Neural progenitor cell (in vitro differentiated cells): ENCODE data around the gene STAM. TPM values are rescaled to one million over a fixed set of nuclear protein-coding genes. Genes with fewer than 3 reads are reported as not detected.

Source experiments
- DNase-seq: peaks from one replicate; pipeline ENCODE4 v3.0.0-alpha.2; 2016; ENCODE audit warnings: low spot score
- H2AFZ ChIP-seq: fragments of 200-600 bp; sonication (generic); replicated peaks from 2 replicates; pipeline ENCODE4 v1.6.1; 2016; ENCODE audit warnings: antibody characterized with exemption
- H3F3A ChIP-seq: fragments of 200-600 bp; sonication (generic); 2 replicates; pipeline ENCODE4 v1.6.1; 2016; ENCODE audit warnings: antibody characterized with exemption, low read depth
- H3K27ac ChIP-seq: fragments of 200-600 bp; sonication (generic); 2 replicates; pipeline ENCODE4 v1.5.1; 2016; ENCODE audit warnings: mild to moderate bottlenecking
- H3K27me3 ChIP-seq: fragments of 200-600 bp; sonication (generic); 2 replicates; pipeline ENCODE4 v1.6.1; 2016; ENCODE audit warnings: mild to moderate bottlenecking, moderate library complexity
- H3K36me3 ChIP-seq: fragments of 200-600 bp; sonication (generic); 2 replicates; pipeline ENCODE4 v1.5.1; 2016
- H3K4me1 ChIP-seq: fragments of 200-600 bp; sonication (generic); 2 replicates; pipeline ENCODE4 v1.6.1; 2016; ENCODE audit warnings: mixed run types
- H3K4me2 ChIP-seq: fragments of 200-600 bp; sonication (generic); 2 replicates; pipeline ENCODE4 v1.6.1; 2016
- H3K4me3 ChIP-seq: fragments of 200-600 bp; sonication (generic); 2 replicates; pipeline ENCODE4 v1.5.1; 2016
- H3K79me2 ChIP-seq: fragments of 200-600 bp; sonication (generic); 2 replicates; pipeline ENCODE4 v1.6.1; 2016; ENCODE audit warnings: low read depth
- H3K9ac ChIP-seq: fragments of 200-600 bp; sonication (generic); 2 replicates; pipeline ENCODE4 v1.6.1; 2016
- H3K9me3 ChIP-seq: fragments of 200-600 bp; sonication (generic); 2 replicates; pipeline ENCODE4 v1.5.1; 2016; ENCODE audit warnings: low read depth
- H4K20me1 ChIP-seq: fragments of 200-600 bp; sonication (generic); 2 replicates; pipeline ENCODE4 v1.6.1; 2016; ENCODE audit warnings: low read depth
- H3K27ac Mint-ChIP-seq: 3 replicates; pipeline ENCODE4 v1.8.0; 2021; ENCODE audit warnings: mixed read lengths
- H3K27me3 Mint-ChIP-seq: 2 replicates; pipeline ENCODE4 v1.8.0; 2022; ENCODE audit warnings: low read depth, mild to moderate bottlenecking, inconsistent platforms, moderate library complexity, mixed read lengths; ENCODE audit not compliant: insufficient read depth
- H3K36me3 Mint-ChIP-seq: 3 replicates; pipeline ENCODE4 v1.8.0; 2021; ENCODE audit warnings: mixed read lengths
- H3K4me1 Mint-ChIP-seq: 3 replicates; pipeline ENCODE4 v1.8.0; 2021; ENCODE audit warnings: mixed read lengths
- H3K4me3 Mint-ChIP-seq: 3 replicates; pipeline ENCODE4 v1.8.0; 2021; ENCODE audit warnings: mild to moderate bottlenecking, moderate library complexity, mixed read lengths
- H3K9me3 Mint-ChIP-seq: 3 replicates; pipeline ENCODE4 v1.8.0; 2020; ENCODE audit warnings: mixed read lengths
- CTCF ChIP-seq: fragments of 200-600 bp; sonication (generic); IDR thresholded peaks from 2 replicates; pipeline ENCODE4 v1.5.1; 2017; ENCODE audit warnings: antibody characterized with exemption, mild to moderate bottlenecking
- EZH2 ChIP-seq: fragments of 200-600 bp; sonication (generic); IDR thresholded peaks from 2 replicates; pipeline ENCODE4 v1.6.1; 2017; ENCODE audit warnings: antibody characterized with exemption, mild to moderate bottlenecking, moderate library complexity
- EZH2phosphoT487 ChIP-seq: fragments of 200-600 bp; sonication (generic); IDR thresholded peaks from 2 replicates; pipeline ENCODE4 v1.6.1; 2017; ENCODE audit warnings: antibody characterized with exemption
- total RNA-seq: library from RNA; depleted of rRNA; stranded (reverse); fragments of >200 nt; gene quantifications from 2 replicates; pipeline ENCODE4 v1.2.3, GENCODE V29; 2015; ENCODE audit warnings: low replicate concordance

STAM gene
- total RNA-seq, 1 donor from 2014 or later: 43.2 TPM

- Histone ChIP-seq H4K20me1 (peaks cover 14% of the 10 kb centered on the region), H3K9ac (peak overlapping the region; percentile 98), H3K27ac (peak overlapping the region; percentile 99), H3K27me3 (no peaks in the 10 kb centered on the region), H2AFZ (peak overlapping the region; percentile 88), H3K79me2 (peaks cover 72% of the 10 kb centered on the region), H3K4me2 (peak overlapping the region; percentile 91), H3K4me1 (peaks cover 21% of the 10 kb centered on the region), H3K36me3 (no peaks in the 10 kb centered on the region), H3K9me3 (no peaks in the 10 kb centered on the region), H3F3A (peaks cover 10% of the 10 kb centered on the region), H3K4me3 (peak overlapping the region; percentile 72)
- peaks cover 5% of the 10 kb centered on the region for H3K27me3 Mint-ChIP-seq
- H3K4me1 Mint-ChIP-seq: peaks cover 21% of the 10 kb centered on the region
- peaks cover 4% of the 10 kb centered on the region for H3K9me3 Mint-ChIP-seq
- TF ChIP-seq EZH2: peak; percentile 8
- no peak for TF ChIP-seq EZH2phosphoT487
- H3K4me3 Mint-ChIP-seq: peak overlapping the region; percentile 99
- H3K27ac Mint-ChIP-seq: peak overlapping the region; percentile 100
- H3K36me3 Mint-ChIP-seq: peaks cover 16% of the 10 kb centered on the region
- peak; percentile 80 for DNase-seq
Measured at GRCh38 chr10:17643339-17643754, 604 bp upstream of the STAM start.

GRCh38 chr10:17644485-17644943 lies 563 bp downstream of the STAM start:
- H3K9me3 Mint-ChIP-seq: peaks cover 4% of the 10 kb centered on the region
- Histone ChIP-seq H3K4me1 (peaks cover 21% of the 10 kb centered on the region), H2AFZ (peak overlapping the region; percentile 69), H3K9ac (peak overlapping the region; percentile 98), H4K20me1 (peaks cover 14% of the 10 kb centered on the region), H3K79me2 (peaks cover 84% of the 10 kb centered on the region), H3F3A (peaks cover 10% of the 10 kb centered on the region), H3K27me3 (no peaks in the 10 kb centered on the region), H3K27ac (peak overlapping the region; percentile 99), H3K4me3 (peak overlapping the region; percentile 72), H3K36me3 (no peaks in the 10 kb centered on the region), H3K4me2 (peak overlapping the region; percentile 91), H3K9me3 (no peaks in the 10 kb centered on the region)
- H3K36me3 Mint-ChIP-seq: peaks cover 17% of the 10 kb centered on the region
- H3K27me3 Mint-ChIP-seq: peaks cover 5% of the 10 kb centered on the region
- H3K4me1 Mint-ChIP-seq: peaks cover 21% of the 10 kb centered on the region
- no peak for DNase-seq
- TF ChIP-seq EZH2 (no peak), CTCF (no peak), EZH2phosphoT487 (no peak)
- H3K27ac Mint-ChIP-seq: peak overlapping the region; percentile 100
- H3K4me3 Mint-ChIP-seq: peak overlapping the region; percentile 99

- peaks cover 21% of the 10 kb centered on the region for H3K4me1 ChIP-seq
- H3K27ac ChIP-seq: no peak overlapping the region
- peak overlapping the region; percentile 99 for H3K4me3 Mint-ChIP-seq
- H3K9ac ChIP-seq: peak overlapping the region; percentile 98
- H3K27me3 Mint-ChIP-seq: peaks cover 5% of the 10 kb centered on the region
- H3K4me1 Mint-ChIP-seq: peaks cover 21% of the 10 kb centered on the region
- no peak for TF ChIP-seq EZH2phosphoT487
- no peak for TF ChIP-seq EZH2
- no peak for TF ChIP-seq CTCF
- no peaks in the 10 kb centered on the region for H3K27me3 ChIP-seq
- H2AFZ ChIP-seq: no peak overlapping the region
- peak overlapping the region; percentile 72 for H3K4me3 ChIP-seq
- peaks cover 10% of the 10 kb centered on the region for H3F3A ChIP-seq
- H3K79me2 ChIP-seq: peaks cover 93% of the 10 kb centered on the region
- no peak for DNase-seq
- no peaks in the 10 kb centered on the region for H3K9me3 ChIP-seq
- H3K36me3 Mint-ChIP-seq: peaks cover 19% of the 10 kb centered on the region
- H3K27ac Mint-ChIP-seq: no peak overlapping the region
- no peaks in the 10 kb centered on the region for H3K36me3 ChIP-seq
- no peaks in the 10 kb centered on the region for H3K9me3 Mint-ChIP-seq
- peak overlapping the region; percentile 91 for H3K4me2 ChIP-seq
- peaks cover 14% of the 10 kb centered on the region for H4K20me1 ChIP-seq
Measured at GRCh38 chr10:17645621-17646345, 1.8 kb downstream of the STAM start.

- H3K27ac Mint-ChIP-seq: no peak overlapping the region
- peaks cover 94% of the 10 kb centered on the region for H3K79me2 ChIP-seq
- H3K4me1 Mint-ChIP-seq: peaks cover 25% of the 10 kb centered on the region
Measured at GRCh38 chr10:17647326-17647725, 3.4 kb downstream of the STAM start.

More at GRCh38 chr10:17647326-17647725, 3.4 kb downstream of the STAM start:
- Mint-ChIP-seq H3K4me3 (no peak overlapping the region), H3K27me3 (peaks cover 5% of the 10 kb centered on the region), H3K36me3 (peaks cover 27% of the 10 kb centered on the region), H3K9me3 (peaks cover 10% of the 10 kb centered on the region)
- no peak for DNase-seq
- no peak for TF ChIP-seq EZH2
- TF ChIP-seq CTCF: no peak
- Histone ChIP-seq H3F3A (peaks cover 10% of the 10 kb centered on the region), H3K9ac (no peak overlapping the region), H3K36me3 (peaks cover 3% of the 10 kb centered on the region), H2AFZ (no peak overlapping the region), H4K20me1 (peaks cover 17% of the 10 kb centered on the region), H3K4me3 (no peak overlapping the region), H3K4me2 (no peak overlapping the region), H3K4me1 (peaks cover 24% of the 10 kb centered on the region), H3K27ac (no peak overlapping the region), H3K27me3 (no peaks in the 10 kb centered on the region), H3K9me3 (no peaks in the 10 kb centered on the region)
